ENCODE data around the gene KLHL40. TPM values are rescaled to one million over a fixed set of nuclear protein-coding genes. Genes with fewer than 3 reads are reported as not detected.

KLHL40 gene
- total and polyA plus RNA-seq, 2 donors (not counting 3 experiments of a cell fraction or from before 2014, with no cell fraction given), result not detected

- no peak for DNase-seq (ENCODE audit: low read depth, low spot score)
- H3K9me3 ChIP-seq (replicated peaks; ENCODE audit: control insufficient read depth, insufficient read depth, low read length), result no peaks in the 10 kb centered on the region
- no peak overlapping the region for H3K4me3 ChIP-seq (replicated peaks in 1 of 3; ENCODE audit: insufficient read depth in 1 of 3, low read depth in 1 of 3, low read length in 3 of 3)
- no peak for FAIRE-seq
- dilution Hi-C loops (cut with MboI; ENCODE audit: extremely low pct_ligation_motif_present, low sequenced_read_pairs) (no loop called here), intact Hi-C loops (cut with micrococcal nuclease) (no loop called here)
- no peaks in the 10 kb centered on the region for H3K36me3 ChIP-seq (ENCODE audit: control insufficient read depth in 2 of 2, extremely low read depth in 1 of 2, insufficient read depth in 2 of 2, low read length in 2 of 2)
- H2AFZ ChIP-seq (ENCODE audit: low read depth, low read length), result no peak overlapping the region
- H3K4me2 ChIP-seq (ENCODE audit: insufficient read depth, low read length), result no peak overlapping the region
- no peaks in the 10 kb centered on the region for H4K20me1 ChIP-seq (replicated peaks; ENCODE audit: control insufficient read depth, extremely low read depth, insufficient read depth, low read length)
- TF ChIP-seq POLR2A (IDR thresholded peaks at IDR 0.05; ENCODE audit: low read depth, low read length) (no peak), POLR2AphosphoS5 (IDR thresholded peaks at IDR 0.05; ENCODE audit: insufficient read depth, low read depth, low read length) (no peak), MYC (IDR thresholded peaks at IDR 0.05; ENCODE audit: low read depth, low read length) (no peak), MAX (IDR thresholded peaks at IDR 0.05; ENCODE audit: insufficient read depth, insufficient read length) (no peak), EZH2 (IDR thresholded peaks at IDR 0.05; ENCODE audit: borderline replicate concordance, low read depth, low read length, severe bottlenecking) (no peak), GATA2 (IDR thresholded peaks at IDR 0.05; ENCODE audit: insufficient read depth, insufficient read length, low read depth, low read length) (no peak), CTCF (IDR thresholded peaks at IDR 0.05; ENCODE audit: extremely low read depth in 1 of 2, insufficient read depth in 1 of 2, low read depth in 1 of 2, low read length in 2 of 2) (no peak), FOS (IDR thresholded peaks at IDR 0.05; ENCODE audit: borderline replicate concordance, insufficient read depth, low read length) (no peak), JUN (IDR thresholded peaks at IDR 0.05; ENCODE audit: borderline replicate concordance, insufficient read depth, insufficient read length, low read depth) (no peak)
- no peaks in the 10 kb centered on the region for H3K79me2 ChIP-seq (ENCODE audit: control insufficient read depth, insufficient read depth, low read length)
- no TSS peak for BruUV-seq (replicated peaks)
- H3K27ac ChIP-seq (ENCODE audit: insufficient read depth, low read depth, low read length), result no peak overlapping the region
- H3K9ac ChIP-seq (replicated peaks; ENCODE audit: extremely low read depth, insufficient read depth, low read length), result no peak overlapping the region
- H3K4me1 ChIP-seq (ENCODE audit: control insufficient read depth, extremely low read depth, insufficient read depth, low read length), result no peaks in the 10 kb centered on the region
- peaks cover 12 to 16% of the 10 kb centered on the region in 2 experiments for H3K27me3 ChIP-seq (ENCODE audit: control insufficient read depth in 2 of 2, insufficient read depth in 2 of 2, low read length in 2 of 2)
- ChIA-PET POLR2A (no interaction called here), CTCF (no interaction called here)
- H3K9me1 ChIP-seq (replicated peaks; ENCODE audit: control insufficient read depth, extremely low read depth, insufficient read depth, low read length), result no peaks in the 10 kb centered on the region
Observed at GRCh38 chr3:42689421-42690014, 4.2 kb downstream of the KLHL40 start.
